OCI-LY3 (cell line): ENCODE results near the gene STRA8.

Source experiments
- EZH2phosphoT487 ChIP-seq: fragments of 200-600 bp; shearing (Covaris generic); IDR thresholded peaks from 2 replicates; pipeline ENCODE4 v1.6.1; 2018; ENCODE audit warnings: antibody characterized with exemption, mixed run types, low read depth
- TF ChIP-seq, protein P1 (sequence below): fragments of 200-600, 300-600 bp; sonication (generic); IDR thresholded peaks from 2 replicates; pipeline ENCODE4 v1.5.1; 2014; ENCODE audit warnings: antibody characterized with exemption, low read length, low read depth

DNA sequence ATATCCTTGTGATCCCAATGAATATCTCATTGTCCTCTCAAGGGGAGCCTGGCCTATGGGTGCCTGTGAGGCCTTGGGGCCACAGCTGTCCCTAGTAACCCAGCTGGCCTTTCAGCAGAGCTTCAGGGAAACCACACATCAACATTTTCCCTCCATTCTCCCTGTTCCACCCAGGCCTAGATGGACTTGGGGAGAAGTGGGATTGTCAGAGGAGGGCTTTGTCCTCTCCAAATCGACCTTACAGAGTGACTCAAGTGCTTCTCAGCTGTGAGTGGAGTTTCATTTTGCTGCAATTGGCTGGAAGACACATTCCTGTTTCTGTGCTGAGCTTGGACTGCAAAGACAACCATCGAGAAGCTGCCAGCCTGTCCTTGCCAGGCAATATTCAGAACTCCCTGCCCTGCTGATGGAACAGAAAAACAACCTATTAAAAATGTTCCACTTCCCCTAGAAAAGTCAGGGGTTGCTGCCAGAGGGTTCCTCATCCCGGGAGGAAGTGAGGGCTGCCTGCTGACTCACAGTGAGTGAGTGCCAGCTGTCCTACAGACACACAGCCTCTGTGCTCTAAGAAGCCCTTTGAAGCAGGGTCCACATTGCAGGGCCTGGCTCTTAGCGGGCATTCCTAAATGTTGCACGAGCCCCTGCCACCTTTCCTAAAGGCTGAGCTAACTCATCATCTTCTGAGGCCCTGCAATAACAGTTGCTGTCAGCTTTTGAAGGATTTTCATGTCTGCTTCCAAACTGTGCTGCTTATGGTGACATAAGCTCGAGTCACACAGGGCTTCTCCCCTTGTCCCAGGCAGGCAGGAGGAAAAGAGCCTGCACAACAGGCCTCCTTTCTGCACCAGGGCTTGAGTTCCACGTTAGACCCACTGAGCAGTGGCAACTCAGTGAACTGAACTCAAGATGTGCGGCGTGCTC, 20.5 kb downstream of the STRA8 start:
- TF ChIP-seq, protein P1, sequence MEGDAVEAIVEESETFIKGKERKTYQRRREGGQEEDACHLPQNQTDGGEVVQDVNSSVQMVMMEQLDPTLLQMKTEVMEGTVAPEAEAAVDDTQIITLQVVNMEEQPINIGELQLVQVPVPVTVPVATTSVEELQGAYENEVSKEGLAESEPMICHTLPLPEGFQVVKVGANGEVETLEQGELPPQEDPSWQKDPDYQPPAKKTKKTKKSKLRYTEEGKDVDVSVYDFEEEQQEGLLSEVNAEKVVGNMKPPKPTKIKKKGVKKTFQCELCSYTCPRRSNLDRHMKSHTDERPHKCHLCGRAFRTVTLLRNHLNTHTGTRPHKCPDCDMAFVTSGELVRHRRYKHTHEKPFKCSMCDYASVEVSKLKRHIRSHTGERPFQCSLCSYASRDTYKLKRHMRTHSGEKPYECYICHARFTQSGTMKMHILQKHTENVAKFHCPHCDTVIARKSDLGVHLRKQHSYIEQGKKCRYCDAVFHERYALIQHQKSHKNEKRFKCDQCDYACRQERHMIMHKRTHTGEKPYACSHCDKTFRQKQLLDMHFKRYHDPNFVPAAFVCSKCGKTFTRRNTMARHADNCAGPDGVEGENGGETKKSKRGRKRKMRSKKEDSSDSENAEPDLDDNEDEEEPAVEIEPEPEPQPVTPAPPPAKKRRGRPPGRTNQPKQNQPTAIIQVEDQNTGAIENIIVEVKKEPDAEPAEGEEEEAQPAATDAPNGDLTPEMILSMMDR, result no peak
- TF ChIP-seq EZH2phosphoT487, result no peak
